G401.6 (cell line): Measurements from ENCODE around the gene TPX2.
"Not testable (repeated sequence)": the region's sequence is repeated elsewhere in the genome, so short reads cannot be mapped to it uniquely, and the experiment has no call there.

Source experiments
- FAIRE-seq: peaks from 2 replicates; lab custom pipeline; 2012; peaks lifted over from hg19 to GRCh38; lab: Jason Lieb, UNC

TPX2 gene

DNA sequence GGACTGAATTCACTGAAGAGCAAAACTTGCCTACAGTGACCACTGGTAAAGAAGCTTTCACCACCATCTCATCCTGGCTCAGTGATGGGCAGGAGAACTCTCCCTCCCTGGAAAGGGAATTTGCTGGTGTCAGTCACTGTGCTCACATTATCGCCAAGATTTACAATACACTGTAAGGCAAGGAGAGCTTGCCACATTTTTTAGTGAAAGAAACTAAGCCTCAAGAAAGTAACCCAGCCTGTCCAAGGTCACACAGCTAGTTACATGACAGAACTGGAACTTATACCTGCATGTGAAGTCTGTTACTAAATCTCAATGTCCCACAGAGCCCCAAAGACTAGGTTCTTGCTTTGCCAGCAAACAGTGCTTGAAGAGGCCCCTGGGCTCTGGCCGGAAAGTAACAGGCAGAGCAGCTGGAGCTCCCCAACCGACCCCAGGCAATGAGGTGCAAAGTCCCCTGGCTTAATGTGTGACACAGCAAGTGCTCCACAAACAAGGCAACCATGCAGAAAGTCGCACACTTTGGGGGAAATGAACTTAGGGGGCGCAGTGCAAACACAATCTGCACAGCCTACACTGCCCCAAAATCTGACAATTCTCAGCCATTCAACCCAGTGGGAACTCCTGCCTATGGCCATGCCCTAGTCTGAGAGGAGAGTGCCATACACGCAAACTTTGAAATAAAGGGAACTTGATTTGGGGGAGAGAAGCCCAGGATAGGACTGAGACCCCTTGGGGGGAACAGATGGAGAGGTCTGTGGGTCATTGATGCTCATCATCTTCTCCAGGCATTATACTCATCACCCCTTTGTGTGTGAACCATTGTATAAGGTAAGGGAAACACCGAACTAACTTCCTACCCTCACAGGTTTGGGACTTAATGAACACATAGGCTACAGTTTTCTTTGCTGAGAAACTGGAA is 18.3 kb upstream of the TPX2 start:
- no peak for FAIRE-seq

DNA sequence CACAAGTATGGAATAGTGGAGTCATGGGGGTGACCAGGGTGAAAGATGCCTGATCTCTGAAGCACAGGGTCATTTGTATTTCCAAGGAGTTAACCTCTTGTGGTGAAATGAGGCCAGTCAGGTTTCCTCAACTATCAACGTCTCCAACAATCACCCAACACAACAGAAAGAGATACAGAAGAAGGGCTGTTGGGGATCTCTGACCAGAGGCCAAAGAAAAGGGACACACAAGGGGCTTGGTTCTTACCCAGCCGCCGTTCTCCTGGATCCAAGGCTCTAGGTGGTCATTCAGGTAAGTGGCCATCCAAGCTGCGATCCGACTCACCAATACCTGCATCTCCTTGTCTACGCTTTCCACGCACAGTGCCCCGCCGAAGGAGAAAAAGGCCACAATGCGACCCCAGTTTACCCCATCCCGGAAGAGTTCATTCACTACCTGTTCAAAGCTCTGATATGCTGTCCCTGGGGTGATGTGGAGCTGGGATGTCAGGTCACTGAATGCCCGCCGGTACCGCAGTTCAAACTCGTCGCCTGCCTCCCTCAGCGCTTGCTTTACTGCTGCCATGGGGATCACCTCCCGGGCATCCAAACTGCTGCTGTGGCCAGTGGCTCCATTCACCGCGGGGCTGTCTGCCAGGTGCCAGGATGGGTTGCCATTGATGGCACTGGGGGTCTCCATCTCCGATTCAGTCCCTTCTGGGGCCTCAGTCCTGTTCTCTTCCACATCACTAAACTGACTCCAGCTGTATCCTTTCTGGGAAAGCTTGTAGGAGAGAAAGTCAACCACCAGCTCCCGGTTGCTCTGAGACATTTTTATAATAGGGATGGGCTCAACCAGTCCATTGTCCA is 17.5 kb upstream of the TPX2 start:
- no peak for FAIRE-seq

DNA sequence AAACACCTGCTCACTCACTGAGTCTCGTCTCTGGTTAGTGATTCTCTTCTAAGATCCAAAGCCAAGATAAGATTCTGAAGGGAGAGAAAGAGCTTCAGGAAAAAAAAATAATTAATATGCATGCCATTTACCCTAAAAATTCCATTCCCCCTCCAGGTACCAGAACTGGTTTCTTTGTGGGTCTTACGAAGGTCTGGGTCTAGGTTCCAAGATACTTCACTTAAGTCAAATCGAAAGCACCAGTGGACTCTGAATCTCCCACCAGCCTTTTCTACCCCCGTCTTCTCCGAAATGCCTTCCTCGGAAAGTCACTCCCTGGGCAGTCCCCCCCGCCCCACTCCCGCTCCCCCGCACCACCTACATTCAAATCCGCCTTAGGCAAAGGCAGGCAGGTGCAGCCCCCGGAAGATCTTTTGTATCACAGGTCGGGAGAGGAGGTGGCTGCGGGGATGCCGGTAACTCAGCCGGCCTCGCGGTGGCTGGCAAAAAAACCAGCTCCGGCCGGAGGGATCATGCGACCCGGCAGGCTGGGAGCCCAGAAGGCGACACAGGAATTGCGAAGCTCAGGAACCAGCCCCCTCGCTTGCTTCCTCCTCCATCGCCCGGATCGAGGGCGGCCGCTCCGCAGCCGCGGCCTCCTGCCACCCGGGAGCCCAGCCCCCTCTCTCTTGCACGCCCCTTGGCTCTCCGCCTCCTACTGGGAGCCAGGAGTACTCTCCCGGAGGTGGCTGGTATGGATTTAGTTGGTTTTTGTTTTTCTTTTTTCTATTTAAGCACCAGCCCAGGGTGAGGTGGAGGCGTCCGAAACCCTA is 16.6 kb upstream of the TPX2 start, which contains the start of gene BCL2L1:
BCL2L1 (minus strand) TSS at position 612 of the 812 bp plus-strand sequence. CDS start 650 bp downstream, outside the sequence.
- FAIRE-seq = no peak

DNA sequence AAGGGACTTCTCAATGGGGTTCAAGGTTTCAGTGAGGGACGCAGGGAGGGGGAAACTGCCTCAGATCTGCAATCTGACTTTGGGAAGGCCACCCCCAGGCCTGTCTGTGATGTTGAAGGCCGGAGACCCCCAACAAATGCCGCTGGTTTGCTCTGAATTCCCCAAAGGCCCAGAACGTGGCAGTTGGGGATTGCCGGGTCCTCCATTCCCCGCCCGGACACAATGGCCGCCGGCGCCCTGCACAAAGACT is 16.1 kb upstream of the TPX2 start:
- no peak for FAIRE-seq

DNA sequence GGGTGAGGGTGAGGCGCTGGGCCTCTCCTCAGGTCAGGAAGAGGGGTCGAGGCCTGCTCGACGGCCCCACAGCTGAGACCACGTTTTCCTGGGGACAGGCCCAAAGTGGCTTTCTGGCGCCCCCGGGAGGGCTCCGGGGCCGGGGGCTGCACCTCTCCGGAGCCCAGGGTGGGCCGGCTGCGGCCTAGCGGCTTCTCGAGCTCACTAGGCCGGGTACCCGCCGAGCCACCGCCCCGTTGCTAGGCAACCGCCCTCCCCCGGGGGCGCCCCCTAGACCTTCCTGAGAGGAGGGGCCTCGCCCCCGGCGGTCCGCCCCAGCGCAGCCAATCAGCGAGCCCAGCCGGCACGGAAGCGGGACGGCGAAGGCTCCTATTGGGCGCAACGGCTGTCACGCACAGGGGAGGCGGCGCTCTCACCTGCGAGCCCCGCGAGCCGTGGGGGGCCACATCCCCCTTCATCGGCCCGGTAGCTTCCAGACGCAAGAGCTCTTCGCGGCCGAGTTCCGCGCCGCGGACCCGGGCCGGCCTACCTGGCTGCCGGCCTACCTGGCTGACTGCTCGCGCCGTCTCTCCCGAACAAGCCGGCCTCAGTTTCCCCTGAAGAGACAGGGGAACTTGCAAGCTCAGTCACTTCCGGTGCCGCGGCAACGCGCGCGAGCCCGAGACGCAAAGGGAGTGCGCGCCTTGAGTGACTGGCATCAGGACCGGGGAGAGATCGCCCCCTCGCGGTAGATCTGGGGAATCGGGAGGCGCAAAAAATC is 15.6 kb upstream of the TPX2 start:
- FAIRE-seq = peak; percentile 19

DNA sequence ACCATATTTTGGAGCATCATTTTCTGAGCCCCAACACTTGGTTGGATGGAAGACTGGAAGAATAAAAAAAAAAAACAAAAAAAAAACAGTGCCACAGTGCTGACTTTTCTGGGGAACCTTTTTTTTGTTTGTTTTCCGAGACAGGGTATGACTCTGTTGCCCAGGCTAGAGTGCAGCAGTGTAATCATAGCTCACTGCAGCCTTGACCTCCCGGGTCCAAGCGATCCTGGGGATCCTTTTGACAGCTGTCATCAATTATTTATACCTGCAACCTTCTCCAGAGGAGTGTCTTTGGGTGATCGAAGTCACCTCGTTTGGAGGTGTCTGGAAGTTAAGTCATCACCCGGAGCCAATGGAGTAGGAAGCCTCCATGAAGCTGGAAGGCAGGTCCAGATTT is 7.8 kb upstream of the TPX2 start:
- FAIRE-seq = no peak

DNA sequence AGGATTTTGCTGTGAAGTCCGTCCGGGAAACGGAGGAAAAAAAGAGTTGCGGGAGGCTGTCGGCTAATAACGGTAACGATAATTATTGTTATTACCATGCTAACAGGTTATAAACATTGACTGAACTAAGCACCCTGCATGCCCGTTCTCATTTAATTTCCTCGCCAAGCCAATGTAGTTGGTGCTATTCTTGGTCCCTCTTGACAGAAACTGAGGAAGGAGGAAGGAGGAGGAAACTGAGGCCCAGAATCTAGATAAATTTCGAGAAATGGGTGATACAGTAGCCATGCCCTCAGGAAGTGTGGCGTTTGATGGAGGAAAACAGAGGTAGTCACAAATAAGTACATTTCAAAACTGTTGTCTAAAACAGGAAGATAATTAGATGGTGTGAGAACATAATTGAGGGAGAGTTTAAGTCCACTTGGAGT is 474 bp downstream of the TPX2 start:
- no peak for FAIRE-seq

DNA sequence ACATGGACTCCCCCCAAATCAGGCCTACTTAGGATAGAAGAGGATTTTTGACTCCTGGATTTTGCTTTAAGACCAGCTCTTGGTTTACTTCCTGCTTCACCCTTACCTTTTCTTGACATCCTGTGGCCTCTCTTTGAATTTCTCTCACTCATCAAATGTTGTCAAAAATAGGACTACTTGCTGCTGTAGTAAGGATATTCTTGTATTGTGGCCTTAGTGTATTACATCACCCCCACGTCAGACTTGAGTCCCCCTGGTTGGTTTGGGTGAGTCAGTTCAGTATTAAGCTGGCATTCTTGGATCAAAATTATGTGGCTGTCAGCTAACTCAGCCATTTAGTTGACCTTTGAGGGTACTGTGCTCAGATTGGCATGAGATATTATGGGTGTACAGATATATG is 1.1 kb downstream of the TPX2 start:
- no peak for FAIRE-seq

DNA sequence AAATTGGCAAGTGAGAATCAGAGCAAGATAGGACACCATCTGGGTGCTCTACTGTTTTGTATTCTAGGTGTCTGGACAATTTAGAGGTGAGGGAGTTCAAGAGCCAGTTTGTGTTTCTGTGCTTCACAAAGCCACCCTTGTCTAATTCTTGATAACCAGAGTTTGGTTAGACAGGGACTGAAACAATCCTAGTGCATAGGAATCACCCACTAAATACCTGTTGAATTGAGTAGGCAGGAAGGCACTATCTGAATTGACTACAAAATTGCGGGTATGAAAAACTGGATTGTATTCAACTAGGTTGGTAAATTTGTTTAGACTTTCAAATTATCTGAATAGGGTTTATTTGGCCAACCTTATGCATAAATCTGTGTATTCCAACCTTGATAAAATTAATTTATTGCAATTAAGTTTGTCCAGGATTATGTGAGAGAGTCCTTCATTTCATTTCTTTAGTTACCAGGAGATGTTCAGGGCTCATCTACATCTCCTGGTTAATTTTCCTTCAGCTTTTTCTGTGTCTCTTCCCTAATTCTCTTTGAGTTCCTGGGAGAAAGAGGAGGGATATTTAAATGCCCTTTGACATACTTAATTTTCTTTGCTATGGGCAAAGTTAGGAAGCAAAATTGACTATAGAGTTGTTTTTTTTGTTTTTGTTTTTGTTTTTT is 1.7 kb downstream of the TPX2 start:
- no peak for FAIRE-seq

DNA sequence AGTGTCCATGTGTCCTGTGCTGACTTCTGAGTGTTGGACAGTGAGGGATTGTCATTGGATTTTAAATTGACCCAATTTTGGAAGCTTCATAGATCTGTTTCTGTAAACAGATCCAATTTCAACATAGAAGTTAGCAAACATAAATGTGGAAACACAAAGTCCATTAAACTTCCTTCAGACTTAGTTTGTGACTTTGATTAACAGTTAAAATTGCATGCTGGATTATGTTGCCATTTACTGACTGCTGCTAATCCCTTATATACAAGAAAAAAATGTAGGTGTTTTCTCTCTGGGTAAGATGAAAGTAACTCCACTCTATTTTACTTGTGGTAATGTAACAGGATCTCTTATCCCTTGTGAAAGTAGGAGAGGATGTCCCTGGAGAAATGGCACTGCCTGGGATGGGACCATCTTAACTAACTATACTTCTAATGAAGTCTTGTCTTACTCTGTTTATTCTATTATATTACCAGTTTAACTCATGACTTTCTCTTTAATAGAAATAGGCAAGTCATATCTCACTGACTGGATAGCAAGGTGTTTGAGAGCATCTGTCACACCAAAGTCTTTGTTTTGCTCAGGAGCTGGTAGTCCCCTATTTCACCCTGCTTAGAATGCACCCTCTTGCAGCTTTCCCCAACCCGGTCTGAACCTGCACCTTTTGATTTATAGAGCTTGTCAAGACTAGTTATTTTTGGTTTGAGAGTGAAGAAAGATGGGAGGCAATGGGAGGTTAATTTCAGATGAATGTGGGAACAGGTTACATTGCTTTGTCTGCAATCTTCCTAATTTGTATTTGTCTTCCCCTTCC is 7.2 kb downstream of the TPX2 start:
- FAIRE-seq = no peak

DNA sequence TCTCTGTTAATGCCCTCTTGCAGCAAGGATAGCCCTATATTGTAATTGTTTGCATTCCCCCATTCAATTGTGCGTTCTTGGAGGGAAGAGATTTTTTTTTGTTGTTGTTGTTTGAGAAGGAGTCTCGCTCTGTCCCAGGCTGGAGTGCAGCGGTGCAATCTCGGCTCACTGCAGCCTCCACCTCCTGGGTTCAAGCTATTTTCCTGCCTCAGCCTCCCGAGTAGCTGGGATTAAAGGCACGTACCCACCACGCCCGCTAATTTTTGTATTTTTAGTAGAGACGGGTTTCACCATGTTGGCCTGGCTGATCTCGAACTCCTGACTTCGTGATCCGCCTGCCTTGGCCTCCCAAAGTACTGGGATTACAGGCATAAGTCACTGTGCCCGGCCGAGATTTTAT is 7.9 kb downstream of the TPX2 start:
- FAIRE-seq = not testable (repeated sequence)

DNA sequence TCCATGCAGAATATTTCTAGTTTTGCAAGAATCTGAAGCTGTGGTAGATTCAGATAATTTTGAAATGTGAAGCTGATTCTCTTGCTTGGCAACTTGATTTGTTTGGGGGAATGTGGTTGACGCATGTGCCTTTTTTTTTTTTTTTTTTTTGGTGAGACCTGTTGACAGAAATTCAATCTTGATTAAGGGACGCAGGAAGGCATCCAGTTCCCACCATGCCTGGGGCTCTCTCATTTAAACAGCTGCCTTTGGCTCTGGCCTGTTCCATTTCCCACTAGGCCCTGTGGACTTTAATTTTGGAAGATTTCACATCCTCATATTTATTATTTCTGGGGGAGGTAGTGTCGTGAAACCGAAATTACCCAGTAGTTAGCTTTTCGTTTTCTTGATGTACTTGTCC is 8.6 kb downstream of the TPX2 start:
- no peak for FAIRE-seq

DNA sequence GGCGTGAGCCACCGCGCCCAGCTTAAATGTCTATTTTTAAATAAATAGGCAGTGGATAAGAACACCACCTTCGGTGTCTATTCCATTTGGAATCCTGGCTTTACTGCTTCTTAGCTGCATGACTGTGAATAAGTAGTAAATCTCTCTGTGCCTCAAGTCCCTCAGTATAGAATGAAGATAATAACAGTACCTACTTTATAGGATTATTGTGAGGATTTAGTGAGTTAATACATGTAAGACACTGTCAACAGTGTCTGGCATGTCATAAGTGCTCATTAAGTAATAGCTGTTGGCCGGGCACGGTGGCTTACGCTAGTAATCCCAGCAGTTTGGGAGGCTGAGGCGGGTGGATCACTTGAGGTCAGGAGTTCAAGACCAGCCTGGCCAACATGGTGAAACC is 10.1 kb downstream of the TPX2 start:
- no peak for FAIRE-seq

DNA sequence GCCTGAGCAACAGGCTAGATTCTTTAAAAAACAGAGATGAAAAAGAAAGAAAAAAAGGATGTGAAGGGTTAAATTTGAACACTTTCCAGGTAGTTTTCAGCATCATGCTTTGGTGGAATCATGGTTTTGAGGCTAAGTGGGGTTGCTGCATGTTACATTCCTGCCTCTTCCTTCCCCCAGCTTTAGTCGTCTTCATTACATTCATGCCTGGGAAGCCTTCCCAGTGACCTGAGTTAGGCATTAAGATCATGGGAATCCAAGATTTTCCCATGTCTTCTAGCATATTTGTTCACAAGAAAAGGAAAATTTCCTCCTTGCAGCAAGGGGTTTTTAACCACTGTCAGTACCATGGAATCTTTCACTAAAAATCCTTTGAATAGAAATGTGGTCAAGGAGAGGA is 12.0 kb downstream of the TPX2 start:
- FAIRE-seq = no peak

DNA sequence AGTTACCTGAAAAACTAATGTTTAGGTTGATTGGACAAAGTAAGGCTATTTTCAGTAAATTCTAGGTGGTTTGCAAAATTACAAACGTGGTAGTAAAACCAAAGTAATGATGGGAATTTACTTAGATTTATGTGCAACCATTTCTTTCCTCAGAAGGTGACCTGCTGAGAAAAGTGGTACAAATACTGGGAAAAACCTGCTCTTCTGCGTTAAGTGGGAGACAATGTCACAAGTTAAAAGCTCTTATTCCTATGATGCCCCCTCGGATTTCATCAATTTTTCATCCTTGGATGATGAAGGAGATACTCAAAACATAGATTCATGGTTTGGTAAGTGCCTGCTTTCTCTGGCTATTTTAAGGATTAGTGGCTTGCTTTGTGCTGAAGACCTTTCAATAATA is 18.2 kb downstream of the TPX2 start:
- no peak for FAIRE-seq

DNA sequence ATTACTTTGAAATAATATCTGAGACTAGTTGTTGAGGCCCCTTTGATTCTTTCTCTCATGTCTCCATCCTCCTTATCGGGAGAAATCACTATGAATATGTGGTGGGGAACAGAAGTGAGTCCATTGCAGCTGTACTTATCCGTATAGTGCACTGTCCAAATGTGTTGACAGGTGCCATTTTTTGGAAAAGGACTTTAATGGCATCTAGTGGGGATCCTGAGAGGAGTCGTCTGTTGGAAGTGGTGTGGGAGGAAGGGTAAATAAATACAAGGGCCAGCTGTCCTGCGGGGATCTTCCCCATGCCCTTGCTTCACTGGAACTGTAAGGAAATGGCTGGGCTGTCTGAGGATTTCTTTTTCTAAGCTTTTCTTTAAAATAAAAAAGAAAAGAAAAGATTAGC is 19.4 kb downstream of the TPX2 start:
- no peak for FAIRE-seq

DNA sequence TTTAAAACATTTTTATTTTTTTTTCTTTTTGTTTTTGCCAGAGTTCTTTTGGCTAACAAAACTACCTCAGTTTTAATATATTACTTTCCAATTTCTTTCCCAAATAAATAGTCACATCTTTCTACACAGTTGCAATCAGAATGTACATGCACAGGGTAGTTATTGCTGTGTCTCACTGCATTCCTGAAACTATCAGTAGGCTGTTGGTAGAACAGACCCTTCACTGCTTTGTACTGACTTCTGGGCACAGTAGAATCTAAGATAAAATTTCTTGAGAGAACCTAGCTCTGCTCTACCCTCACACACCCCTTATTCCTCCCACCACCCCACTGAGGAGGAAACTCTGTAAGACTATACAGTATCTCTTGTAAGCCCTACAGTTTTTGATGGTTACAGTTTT is 19.9 kb downstream of the TPX2 start:
- FAIRE-seq = peak; percentile 42

DNA sequence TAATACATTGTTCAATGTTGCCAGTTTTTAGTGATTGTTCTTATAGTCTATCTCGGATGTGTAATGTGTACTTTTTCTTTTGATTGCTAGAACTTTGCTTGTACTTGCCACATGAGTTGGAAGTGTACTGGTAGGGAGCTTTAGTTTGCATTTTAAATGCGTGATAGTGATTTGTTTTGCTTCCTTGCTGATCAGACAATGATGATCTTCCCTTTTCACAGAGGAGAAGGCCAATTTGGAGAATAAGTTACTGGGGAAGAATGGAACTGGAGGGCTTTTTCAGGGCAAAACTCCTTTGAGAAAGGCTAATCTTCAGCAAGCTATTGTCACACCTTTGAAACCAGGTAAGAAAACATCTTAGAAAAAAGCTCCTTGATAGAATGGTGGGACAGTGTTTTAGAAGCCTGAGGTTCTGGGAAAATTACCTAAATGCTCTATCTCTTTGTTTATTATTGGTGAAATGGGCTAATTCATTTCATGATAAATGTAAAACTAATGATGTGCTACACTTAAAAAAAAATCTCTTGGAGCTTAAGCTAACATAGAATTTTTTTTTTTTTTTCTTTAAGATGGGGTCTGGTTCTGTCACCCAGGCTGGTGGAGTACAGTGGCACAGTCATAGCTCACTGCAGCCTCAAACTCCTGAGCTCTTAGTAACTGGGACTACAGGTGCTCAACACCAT is 20.9 kb downstream of the TPX2 start:
- FAIRE-seq = no peak

DNA sequence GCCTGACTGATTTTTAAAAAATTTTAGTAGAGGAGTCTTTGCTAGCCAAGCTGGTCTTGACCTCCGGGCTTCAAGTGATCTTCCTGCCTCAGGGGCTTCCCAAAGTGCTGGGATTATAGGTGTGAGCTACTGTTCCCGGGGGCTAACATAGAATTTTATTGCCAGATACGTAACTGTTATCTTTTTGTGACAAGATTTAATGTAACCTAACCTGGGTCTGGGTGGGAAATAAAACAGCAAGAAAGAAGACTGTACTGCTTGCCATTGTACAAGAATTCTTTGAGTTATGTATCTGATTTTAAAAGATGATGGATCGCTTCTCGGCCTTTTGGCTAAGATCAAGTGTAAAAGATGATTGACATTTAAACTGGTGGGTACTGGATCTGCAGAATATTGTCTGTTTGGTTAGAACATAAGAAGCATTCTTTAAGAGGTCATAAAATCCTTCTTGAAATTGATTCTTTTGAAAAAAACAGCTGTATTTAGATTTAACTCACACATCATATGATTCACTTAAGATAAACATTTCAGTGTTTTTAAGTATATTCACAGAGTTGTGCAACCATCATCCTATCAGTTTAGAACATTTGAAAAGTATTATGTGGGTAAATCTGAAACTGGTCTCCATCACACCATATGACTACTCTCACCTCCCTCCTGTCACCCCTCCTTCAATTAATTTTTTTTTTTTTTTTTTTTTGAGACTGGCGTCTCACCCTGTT is 21.6 kb downstream of the TPX2 start:
- FAIRE-seq = no peak
